ENCODE data around the gene MOB3B.

DNA sequence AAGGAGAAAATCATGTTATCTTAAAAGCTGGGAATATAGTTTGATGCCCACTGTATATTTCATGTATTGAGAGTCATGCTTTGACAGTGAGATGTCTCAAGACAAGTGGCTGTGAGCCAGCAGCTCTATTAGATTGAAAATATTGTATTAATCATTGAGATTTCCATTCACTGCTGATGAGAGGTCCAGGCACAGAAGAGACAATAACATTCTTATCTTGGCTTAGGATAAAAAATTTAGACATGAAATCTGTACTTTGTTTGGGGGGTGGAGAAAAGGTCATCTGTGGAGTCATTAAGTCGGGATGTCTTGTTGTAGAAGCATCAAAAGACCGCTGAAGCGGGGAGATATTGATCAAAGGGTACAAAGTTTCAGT is 134.8 kb downstream of the MOB3B start:
- TF ChIP-seq, protein P1, sequence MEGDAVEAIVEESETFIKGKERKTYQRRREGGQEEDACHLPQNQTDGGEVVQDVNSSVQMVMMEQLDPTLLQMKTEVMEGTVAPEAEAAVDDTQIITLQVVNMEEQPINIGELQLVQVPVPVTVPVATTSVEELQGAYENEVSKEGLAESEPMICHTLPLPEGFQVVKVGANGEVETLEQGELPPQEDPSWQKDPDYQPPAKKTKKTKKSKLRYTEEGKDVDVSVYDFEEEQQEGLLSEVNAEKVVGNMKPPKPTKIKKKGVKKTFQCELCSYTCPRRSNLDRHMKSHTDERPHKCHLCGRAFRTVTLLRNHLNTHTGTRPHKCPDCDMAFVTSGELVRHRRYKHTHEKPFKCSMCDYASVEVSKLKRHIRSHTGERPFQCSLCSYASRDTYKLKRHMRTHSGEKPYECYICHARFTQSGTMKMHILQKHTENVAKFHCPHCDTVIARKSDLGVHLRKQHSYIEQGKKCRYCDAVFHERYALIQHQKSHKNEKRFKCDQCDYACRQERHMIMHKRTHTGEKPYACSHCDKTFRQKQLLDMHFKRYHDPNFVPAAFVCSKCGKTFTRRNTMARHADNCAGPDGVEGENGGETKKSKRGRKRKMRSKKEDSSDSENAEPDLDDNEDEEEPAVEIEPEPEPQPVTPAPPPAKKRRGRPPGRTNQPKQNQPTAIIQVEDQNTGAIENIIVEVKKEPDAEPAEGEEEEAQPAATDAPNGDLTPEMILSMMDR (IDR thresholded peaks at IDR 0.05), result no peak
- no peak for TF ChIP-seq POLR2A (IDR thresholded peaks at IDR 0.05)
